GM12891 (cell line): ENCODE measurements around the gene INPP5D.

Source experiments
- DNase-seq: peaks from one replicate; pipeline ENCODE4 v3.0.0; 2011; ENCODE audit warnings: low spot score; ENCODE audit not compliant: insufficient read length
- FAIRE-seq: peaks from 2 replicates; lab custom pipeline; 2011; peaks lifted over from hg19 to GRCh38; lab: Jason Lieb, UNC
- PAX5 ChIP-seq: IDR thresholded peaks from 2 replicates; pipeline ENCODE4 v1.6.1; 2011; ENCODE audit warnings: low read length, moderate library complexity, mild to moderate bottlenecking; ENCODE audit not compliant: insufficient read depth, severe bottlenecking
- POLR2A ChIP-seq: IDR thresholded peaks from 2 replicates; pipeline ENCODE4 v1.6.1; 2011; ENCODE audit warnings: low read depth, low read length, control low read depth
- POLR2AphosphoS5 ChIP-seq: IDR thresholded peaks from 2 replicates; pipeline ENCODE4 v1.6.1; 2011; ENCODE audit warnings: low read depth, low read length, control low read depth
- POU2F2 ChIP-seq: IDR thresholded peaks from 2 replicates; pipeline ENCODE4 v1.6.1; 2011; ENCODE audit warnings: low read depth, mild to moderate bottlenecking, control low read depth, low read length, moderate library complexity
- SPI1 ChIP-seq: IDR thresholded peaks from 2 replicates; pipeline ENCODE4 v1.6.1; 2011; ENCODE audit warnings: low read depth, low read length, control low read depth
- TAF1 ChIP-seq: IDR thresholded peaks from 2 replicates; pipeline ENCODE4 v1.6.1; 2011; ENCODE audit warnings: low read depth, low read length, control low read depth

INPP5D gene

GRCh38 chr2:233247744-233248143 is 187.6 kb downstream of the INPP5D start:
- no peak for TF ChIP-seq POLR2A
- no peak for DNase-seq
- FAIRE-seq, result no peak

GRCh38 chr2:233248999-233249398 is 188.9 kb downstream of the INPP5D start:
- TF ChIP-seq TAF1, result no peak
- no peak for TF ChIP-seq POLR2A
- no peak for TF ChIP-seq SPI1
- no peak for TF ChIP-seq POU2F2
- no peak for TF ChIP-seq PAX5
- FAIRE-seq (no peak), DNase-seq (no peak)

- TF ChIP-seq POLR2AphosphoS5, result no peak
- TF ChIP-seq SPI1, result no peak
- TF ChIP-seq PAX5, result no peak
- no peak for TF ChIP-seq TAF1
- no peak for TF ChIP-seq POU2F2
- no peak for TF ChIP-seq POLR2A
- FAIRE-seq (no peak), DNase-seq (no peak)
Observed at GRCh38 chr2:233250568-233250967, 190.4 kb downstream of the INPP5D start.

GRCh38 chr2:233250985-233251305 is 190.8 kb downstream of the INPP5D start:
- FAIRE-seq (no peak), DNase-seq (no peak)
- TF ChIP-seq SPI1 (no peak), POLR2A (no peak), PAX5 (no peak), TAF1 (no peak)

GRCh38 chr2:233251306-233252116 is 191.4 kb downstream of the INPP5D start, which contains the start of gene ATG16L1:
Gene ATG16L1, plus strand, starts transcription at chr2:233251673. Its CDS starts 155 bp downstream, at chr2:233251828.
- peak; percentile 98 for DNase-seq
- no peak for TF ChIP-seq SPI1
- peak; percentile 84 for TF ChIP-seq TAF1
- peak; percentile 94 for TF ChIP-seq PAX5
- peak; percentile 63 for TF ChIP-seq POU2F2
- TF ChIP-seq POLR2AphosphoS5, result peak; percentile 93
- peak; percentile 91 for TF ChIP-seq POLR2A
- FAIRE-seq, result peak; percentile 95

GRCh38 chr2:233252227-233252626 is 192.1 kb downstream of the INPP5D start:
- no peak for DNase-seq
- TF ChIP-seq SPI1 (no peak), POLR2AphosphoS5 (no peak), PAX5 (no peak), POU2F2 (no peak), TAF1 (no peak), POLR2A (no peak)
- FAIRE-seq, result peak; percentile 45

- no peak for FAIRE-seq
- no peak for DNase-seq
- no peak for TF ChIP-seq PAX5
- no peak for TF ChIP-seq POU2F2
- no peak for TF ChIP-seq TAF1
- no peak for TF ChIP-seq SPI1
- no peak for TF ChIP-seq POLR2AphosphoS5
- TF ChIP-seq POLR2A, result no peak
Observed at GRCh38 chr2:233255151-233255550, 195.0 kb downstream of the INPP5D start.

- DNase-seq (no peak), FAIRE-seq (no peak)
- TF ChIP-seq SPI1, result no peak
- TF ChIP-seq POLR2AphosphoS5, result no peak
- TF ChIP-seq PAX5, result no peak
- TF ChIP-seq TAF1, result no peak
- TF ChIP-seq POU2F2, result no peak
- TF ChIP-seq POLR2A, result no peak
Observed at GRCh38 chr2:233256048-233256447, 195.9 kb downstream of the INPP5D start.
